Activated naive CD8-positive, alpha-beta T cell treated with anti-CD3 and anti-CD28 coated beads, Interleukin-2, amount 50 U/mL, for 24 hours (primary cell): ENCODE results near the gene SLC25A51.

ENCODE experiments used
- ATAC-seq: fragments of 150-1000 bp; cut with Tn5 transposase; one replicate; pipeline ENCODE4 v1.10.0; 2021
- DNase-seq: peaks from one replicate; pipeline ENCODE4 v3.0.0; 2021
- H3K27ac Mint-ChIP-seq: one replicate; pipeline ENCODE4 v1.8.0; 2021; ENCODE audit warnings: mild to moderate bottlenecking, mixed read lengths
- H3K27me3 Mint-ChIP-seq: one replicate; pipeline ENCODE4 v1.8.0; 2021; ENCODE audit warnings: mixed read lengths
- H3K36me3 Mint-ChIP-seq: one replicate; pipeline ENCODE4 v1.8.0; 2021; ENCODE audit warnings: low read depth, mixed read lengths
- H3K4me1 Mint-ChIP-seq: one replicate; pipeline ENCODE4 v1.8.0; 2021; ENCODE audit warnings: mixed read lengths
- H3K4me3 Mint-ChIP-seq: one replicate; pipeline ENCODE4 v1.8.0; 2021; ENCODE audit warnings: mild to moderate bottlenecking, moderate library complexity, mixed read lengths
- H3K9me3 Mint-ChIP-seq: one replicate; pipeline ENCODE4 v1.8.0; 2021; ENCODE audit warnings: mixed read lengths

Gene SLC25A51

DNA sequence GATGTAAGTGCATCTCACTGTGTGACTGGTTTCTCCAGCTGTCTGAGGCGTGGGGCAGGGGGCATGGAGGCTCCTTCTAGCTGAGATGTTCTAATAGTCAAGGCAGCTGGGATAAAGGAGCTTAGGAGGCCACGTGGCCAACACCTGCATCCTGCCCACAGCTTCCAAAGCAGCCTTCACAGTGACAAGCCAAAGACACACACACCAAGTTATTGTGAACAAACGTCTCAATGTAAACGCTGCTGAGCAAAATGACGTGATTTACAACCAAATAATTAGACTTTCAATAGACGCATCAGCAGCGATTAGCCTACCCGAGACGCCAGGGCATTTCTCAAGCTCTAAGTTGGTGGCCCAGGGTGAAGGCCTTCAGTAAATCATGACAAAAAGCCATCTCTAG is 23.2 kb upstream of the SLC25A51 start:
- Mint-ChIP-seq H3K36me3 (no peaks in the 10 kb centered on the region), H3K27ac (no peak overlapping the region), H3K9me3 (no peaks in the 10 kb centered on the region), H3K27me3 (no peaks in the 10 kb centered on the region), H3K4me3 (no peak overlapping the region), H3K4me1 (no peaks in the 10 kb centered on the region)
- ATAC-seq: no peak
- no peak for DNase-seq

DNA sequence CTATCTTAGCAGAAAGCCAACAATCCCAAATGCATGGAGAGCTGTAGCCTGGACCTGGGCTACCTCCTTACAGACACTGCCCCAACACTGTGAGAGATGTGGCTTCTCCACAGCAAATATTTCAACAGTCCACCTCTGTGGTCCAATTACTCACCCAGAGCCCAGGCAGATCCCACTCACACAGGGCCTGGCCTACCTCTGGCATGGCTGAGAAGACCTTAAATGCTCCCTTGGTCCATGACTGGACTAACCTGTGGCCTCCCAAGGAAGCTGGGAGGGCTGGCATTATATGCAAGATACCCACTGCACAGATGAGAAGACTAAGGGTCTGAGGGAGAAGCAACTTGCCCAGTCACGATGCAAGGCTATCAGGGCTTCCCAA is 22.8 kb upstream of the SLC25A51 start:
- ATAC-seq: no peak
- no peaks in the 10 kb centered on the region for H3K9me3 Mint-ChIP-seq
- H3K27ac Mint-ChIP-seq: no peak overlapping the region
- no peak for DNase-seq
- no peaks in the 10 kb centered on the region for H3K36me3 Mint-ChIP-seq
- no peaks in the 10 kb centered on the region for H3K4me1 Mint-ChIP-seq
- H3K27me3 Mint-ChIP-seq: no peaks in the 10 kb centered on the region
- no peak overlapping the region for H3K4me3 Mint-ChIP-seq

DNA sequence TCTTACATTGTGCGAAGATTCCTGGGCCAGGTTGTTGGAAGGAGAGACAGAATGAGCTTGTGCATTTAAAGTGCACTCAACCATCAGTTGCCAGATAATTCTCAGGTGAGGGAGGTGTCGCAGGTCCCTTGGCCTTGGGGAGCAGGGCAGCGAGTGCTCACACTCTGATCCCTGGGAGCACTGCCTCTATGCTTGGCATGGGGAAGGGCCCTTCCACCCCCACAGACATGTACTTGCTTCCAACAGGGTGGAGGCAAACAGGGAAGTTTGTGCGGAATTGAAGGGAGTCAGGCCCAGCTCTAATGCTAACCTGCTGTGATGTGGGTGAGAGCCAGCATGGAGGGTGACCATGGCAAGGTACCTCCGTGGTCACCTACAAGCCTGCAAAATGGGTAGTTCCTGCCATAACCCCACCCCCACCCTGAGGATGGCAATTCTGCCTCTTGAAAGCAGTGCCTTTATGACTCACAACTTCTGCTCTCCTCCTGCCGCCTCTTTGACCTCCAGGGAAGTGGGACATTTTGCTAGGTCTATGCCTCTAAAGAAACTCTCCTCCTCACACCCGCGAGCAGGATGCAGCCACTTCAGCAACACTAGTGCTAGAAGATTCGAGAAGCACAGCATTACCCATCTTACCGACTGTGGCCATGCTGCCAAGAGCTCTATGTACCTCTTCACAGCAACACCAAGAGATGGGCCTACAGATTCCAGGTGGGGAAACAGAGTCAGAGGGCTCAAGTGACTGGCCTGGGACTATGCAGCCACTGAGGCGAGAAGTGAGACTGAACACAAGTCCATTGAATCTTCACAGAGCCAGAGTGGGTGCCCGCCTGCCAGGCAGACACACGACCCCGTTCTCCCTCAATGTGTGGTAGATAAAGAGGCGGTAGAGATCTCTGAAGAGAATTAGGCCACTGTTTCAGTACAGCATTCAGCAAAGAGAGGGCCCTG is 22.1 kb upstream of the SLC25A51 start:
- ATAC-seq (no peak), DNase-seq (no peak)
- no peaks in the 10 kb centered on the region for H3K4me1 Mint-ChIP-seq
- H3K4me3 Mint-ChIP-seq: no peak overlapping the region
- no peaks in the 10 kb centered on the region for H3K36me3 Mint-ChIP-seq
- H3K9me3 Mint-ChIP-seq: no peaks in the 10 kb centered on the region
- no peak overlapping the region for H3K27ac Mint-ChIP-seq
- H3K27me3 Mint-ChIP-seq: no peaks in the 10 kb centered on the region

DNA sequence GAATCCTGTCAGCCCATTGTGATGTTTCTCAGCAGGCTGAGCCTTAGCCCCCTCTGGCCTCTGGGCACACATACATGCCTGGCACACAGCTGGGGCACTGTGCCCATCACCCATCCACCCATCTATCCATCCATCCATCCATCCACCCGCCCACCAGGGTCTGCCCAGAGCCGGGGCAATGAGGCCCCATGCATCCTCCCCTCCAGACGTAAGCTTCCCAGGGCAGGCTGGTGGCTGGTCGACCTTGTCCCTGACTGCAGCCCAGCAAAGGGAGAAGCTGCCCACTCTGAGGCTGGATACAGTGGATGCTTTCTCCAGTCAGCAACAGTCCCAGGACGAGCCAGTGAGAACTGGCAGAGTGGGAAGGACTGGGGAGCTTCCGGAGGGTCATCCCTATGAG is 21.1 kb upstream of the SLC25A51 start:
- Mint-ChIP-seq H3K9me3 (no peaks in the 10 kb centered on the region), H3K36me3 (no peaks in the 10 kb centered on the region), H3K27ac (no peak overlapping the region), H3K4me1 (no peaks in the 10 kb centered on the region), H3K4me3 (no peak overlapping the region), H3K27me3 (no peaks in the 10 kb centered on the region)
- ATAC-seq (no peak), DNase-seq (no peak)

DNA sequence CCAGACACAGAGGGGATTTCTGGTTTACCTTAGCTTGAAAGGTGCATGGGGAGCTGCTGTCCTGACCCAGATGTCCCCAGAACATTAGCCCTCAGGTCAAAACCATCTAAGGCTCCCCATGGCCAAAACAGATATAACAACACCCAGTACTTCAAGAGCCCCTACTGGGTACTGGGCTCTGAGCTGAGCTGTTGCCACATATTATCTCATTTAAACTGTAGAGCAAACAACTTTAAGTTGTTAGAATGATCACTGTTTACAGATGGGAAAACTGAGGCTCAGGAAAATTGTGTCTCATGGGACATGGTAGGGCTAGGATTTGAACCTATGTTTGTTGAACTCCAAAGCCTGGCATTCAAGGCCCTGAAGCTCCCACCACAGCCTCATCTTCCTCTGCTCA is 20.6 kb upstream of the SLC25A51 start:
- DNase-seq: no peak
- no peak overlapping the region for H3K27ac Mint-ChIP-seq
- no peak overlapping the region for H3K4me3 Mint-ChIP-seq
- no peaks in the 10 kb centered on the region for H3K9me3 Mint-ChIP-seq
- no peaks in the 10 kb centered on the region for H3K27me3 Mint-ChIP-seq
- H3K36me3 Mint-ChIP-seq: no peaks in the 10 kb centered on the region
- ATAC-seq: no peak
- no peaks in the 10 kb centered on the region for H3K4me1 Mint-ChIP-seq

DNA sequence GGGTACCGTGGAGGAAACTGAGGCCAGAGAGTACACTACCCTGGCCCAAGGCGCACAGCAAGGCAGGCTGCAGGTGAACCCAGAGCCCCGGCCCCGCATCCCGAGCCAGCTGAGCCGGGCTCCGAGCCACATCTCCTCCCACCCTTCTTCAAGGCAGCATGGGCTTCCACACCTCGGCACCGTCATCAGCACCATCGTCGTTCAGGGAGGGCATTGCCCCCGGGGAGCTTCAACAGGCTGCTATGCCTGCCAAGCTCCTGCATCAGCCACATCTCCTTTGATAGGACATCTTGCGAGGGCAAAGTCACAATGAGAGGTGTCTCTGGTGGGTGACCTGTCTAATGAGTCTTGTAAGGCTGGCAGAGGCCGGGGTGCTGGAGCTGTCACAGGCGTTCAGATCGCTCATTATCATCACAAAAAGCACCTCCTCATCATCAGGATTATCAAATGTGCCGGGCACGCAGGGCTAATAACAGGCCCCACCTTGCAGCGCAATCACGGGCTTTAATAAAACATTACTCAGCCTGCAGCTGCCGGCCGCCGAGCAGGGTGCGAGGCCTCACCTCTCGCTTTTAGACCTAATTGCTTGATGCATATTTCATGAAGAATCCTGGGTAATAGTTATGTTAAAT is 20.0 kb upstream of the SLC25A51 start:
- no peaks in the 10 kb centered on the region for H3K4me1 Mint-ChIP-seq
- DNase-seq (no peak), ATAC-seq (no peak)
- no peaks in the 10 kb centered on the region for H3K36me3 Mint-ChIP-seq
- H3K27me3 Mint-ChIP-seq: no peaks in the 10 kb centered on the region
- no peaks in the 10 kb centered on the region for H3K9me3 Mint-ChIP-seq
- no peak overlapping the region for H3K27ac Mint-ChIP-seq
- H3K4me3 Mint-ChIP-seq: no peak overlapping the region

DNA sequence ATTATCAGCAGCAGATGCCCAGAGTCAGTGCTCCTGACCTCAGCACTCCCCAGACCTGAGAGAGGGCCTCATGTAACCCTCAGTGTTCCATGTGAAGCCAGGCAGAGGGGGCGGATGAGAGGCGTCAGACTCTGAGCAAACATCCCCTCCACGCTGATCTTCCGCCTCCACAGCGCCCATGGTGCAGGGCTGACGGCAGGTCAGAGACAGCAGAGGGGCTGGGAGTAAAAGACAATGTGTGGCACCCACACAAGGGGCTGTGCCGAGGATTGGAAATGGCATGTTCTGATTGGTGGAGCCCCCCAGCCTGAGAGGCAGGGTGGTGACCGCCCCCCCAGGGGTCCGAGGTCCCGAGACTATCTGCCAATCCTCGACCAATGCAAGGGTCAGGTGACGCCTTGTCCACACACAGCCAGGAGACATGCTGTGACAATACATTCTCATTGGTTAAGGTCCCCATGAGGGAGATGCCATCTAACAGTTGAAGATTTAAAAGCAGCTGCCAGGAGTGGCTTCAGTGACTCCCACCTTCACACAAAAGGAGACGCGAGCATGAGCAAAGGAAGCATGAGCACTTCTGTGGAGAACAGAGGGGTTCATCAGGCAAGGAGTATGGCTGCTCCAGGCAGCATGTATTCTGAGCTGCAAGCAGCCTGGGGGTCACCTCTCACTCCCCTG is 19.3 kb upstream of the SLC25A51 start:
- Mint-ChIP-seq H3K27ac (no peak overlapping the region), H3K27me3 (no peaks in the 10 kb centered on the region), H3K4me3 (no peak overlapping the region), H3K4me1 (no peaks in the 10 kb centered on the region), H3K9me3 (no peaks in the 10 kb centered on the region), H3K36me3 (no peaks in the 10 kb centered on the region)
- DNase-seq (no peak), ATAC-seq (no peak)

DNA sequence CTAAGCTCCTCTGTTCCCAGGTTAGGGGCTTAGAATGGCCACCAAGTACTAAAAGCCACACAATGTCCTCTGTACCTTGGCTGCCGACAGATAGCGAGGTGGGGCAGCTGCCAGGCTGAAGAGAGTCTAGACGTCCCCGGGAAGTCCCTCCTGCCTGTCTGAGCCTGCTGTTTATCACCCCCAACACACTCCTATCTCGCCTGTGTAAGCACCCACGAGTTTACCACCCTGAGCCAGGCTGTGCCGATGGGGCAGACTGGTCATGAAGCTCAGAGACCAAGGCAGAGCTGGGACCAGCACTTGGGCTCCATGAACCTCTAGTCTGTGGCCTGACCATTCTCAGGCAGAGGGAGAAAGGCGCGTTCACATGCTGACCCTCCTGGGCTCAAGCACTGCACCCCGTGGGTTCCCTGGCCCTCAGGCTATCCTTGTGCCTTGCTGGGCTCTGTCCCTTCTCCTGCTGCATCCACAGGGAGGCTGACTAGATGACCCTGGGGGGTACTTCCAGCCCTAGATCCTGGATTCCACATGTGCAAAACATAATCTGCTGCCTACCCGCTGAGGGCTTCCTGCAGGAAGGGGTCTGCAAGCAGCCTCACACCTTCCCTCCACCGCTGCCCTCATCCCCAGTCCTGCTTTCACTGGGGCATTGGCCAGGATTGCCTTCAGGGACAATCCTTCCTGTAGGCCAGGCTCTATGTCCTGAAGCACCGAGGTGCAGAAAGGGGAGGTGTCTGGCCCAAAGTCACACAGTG is 18.6 kb upstream of the SLC25A51 start:
- Mint-ChIP-seq H3K27me3 (no peaks in the 10 kb centered on the region), H3K36me3 (no peaks in the 10 kb centered on the region), H3K27ac (no peak overlapping the region), H3K4me1 (no peaks in the 10 kb centered on the region), H3K9me3 (no peaks in the 10 kb centered on the region), H3K4me3 (no peak overlapping the region)
- ATAC-seq (no peak), DNase-seq (no peak)

DNA sequence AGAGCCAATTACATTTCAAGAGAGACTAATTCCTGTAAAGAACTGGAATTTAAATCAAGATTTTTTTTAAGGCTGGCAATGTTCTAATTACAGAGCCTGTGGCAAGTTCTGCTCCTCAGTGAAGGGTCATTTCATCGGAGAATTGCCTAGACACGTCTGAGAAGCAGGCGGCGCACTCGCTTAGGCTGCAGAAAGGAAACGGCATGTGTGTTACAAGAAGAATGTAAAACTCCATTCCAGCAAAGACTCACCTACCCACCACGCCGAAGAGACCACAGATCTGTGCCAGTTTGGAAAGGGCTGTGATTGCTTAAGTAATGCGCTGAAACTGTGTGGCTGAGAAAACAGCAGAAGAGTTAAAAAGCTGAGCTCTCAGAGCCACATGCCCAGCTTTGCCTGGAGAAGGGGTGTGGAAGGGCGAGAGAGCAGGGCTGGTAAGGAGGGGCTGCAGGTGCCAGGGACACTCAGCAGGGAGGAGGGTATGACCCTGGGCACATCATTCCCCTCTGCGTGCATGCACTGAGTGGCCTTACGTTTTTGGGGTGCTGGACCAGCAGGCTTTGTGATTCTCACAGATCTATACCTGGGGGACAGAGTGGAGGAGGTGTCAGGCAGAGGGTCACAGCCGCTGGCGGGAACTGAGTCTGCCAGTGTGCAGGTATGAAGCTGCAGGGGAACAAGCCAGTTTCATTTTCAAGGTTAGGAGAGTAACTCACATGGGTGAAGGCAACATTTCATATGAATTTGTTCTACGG is 17.8 kb upstream of the SLC25A51 start:
- no peak for DNase-seq
- Mint-ChIP-seq H3K9me3 (no peaks in the 10 kb centered on the region), H3K36me3 (no peaks in the 10 kb centered on the region), H3K4me3 (no peak overlapping the region), H3K27me3 (no peaks in the 10 kb centered on the region), H3K27ac (no peak overlapping the region), H3K4me1 (no peaks in the 10 kb centered on the region)
- no peak for ATAC-seq

DNA sequence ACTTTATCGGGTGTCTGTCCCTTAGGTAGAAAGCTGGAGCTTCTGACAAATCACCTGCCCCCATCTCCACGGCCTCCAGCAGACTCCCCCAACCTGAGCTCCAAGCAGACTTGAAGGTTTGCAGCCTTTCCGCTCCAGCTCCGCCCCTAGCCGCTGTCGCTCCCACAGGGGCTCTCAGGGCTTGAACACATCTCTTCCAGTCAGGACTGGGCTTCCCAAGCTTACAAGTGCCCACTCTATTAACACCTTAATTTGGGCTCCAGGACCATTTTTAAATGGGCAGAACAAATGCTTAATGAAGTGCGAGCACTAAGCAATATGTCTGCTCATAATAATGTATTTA is 17.2 kb upstream of the SLC25A51 start:
- no peak for DNase-seq
- Mint-ChIP-seq H3K4me3 (no peak overlapping the region), H3K9me3 (no peaks in the 10 kb centered on the region), H3K27ac (no peak overlapping the region), H3K4me1 (no peaks in the 10 kb centered on the region), H3K27me3 (no peaks in the 10 kb centered on the region), H3K36me3 (no peaks in the 10 kb centered on the region)
- no peak for ATAC-seq

DNA sequence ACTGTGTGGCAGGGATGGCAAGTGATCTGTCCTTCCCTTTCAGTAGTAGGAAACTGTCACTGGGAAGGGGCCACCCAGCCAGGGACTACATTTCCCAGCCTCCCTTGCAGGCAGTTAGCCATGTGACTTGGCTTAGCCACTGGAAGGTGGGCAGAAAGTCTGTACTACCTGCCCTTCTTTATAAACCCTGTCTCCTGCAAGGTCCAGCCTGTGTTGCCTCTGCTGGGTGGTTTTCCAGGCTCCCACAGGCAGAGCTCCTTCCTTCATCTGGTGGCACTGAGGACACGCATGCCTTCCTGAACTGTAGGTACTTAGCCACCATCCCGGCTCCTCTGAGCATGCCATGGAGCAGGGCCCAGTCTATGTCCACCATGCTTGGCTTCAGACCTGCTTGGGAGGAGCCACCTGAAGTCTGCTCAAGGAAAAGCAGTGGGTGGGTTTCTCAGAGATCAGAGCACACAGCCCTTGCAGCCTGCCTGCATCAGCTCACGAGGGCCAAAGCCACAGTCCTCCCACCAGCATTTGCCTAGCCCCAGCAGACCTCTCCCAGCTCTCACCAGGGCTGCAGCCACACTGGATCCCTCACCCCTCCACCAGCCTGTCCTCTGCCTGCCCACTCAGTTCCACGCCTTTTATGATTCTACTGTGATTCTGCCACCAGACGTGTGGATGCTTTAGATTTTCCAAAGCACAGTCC is 16.7 kb upstream of the SLC25A51 start:
- no peaks in the 10 kb centered on the region for H3K9me3 Mint-ChIP-seq
- DNase-seq (peak; percentile 10), ATAC-seq (no peak)
- no peaks in the 10 kb centered on the region for H3K4me1 Mint-ChIP-seq
- no peaks in the 10 kb centered on the region for H3K36me3 Mint-ChIP-seq
- no peak overlapping the region for H3K27ac Mint-ChIP-seq
- H3K4me3 Mint-ChIP-seq: no peak overlapping the region
- no peaks in the 10 kb centered on the region for H3K27me3 Mint-ChIP-seq

DNA sequence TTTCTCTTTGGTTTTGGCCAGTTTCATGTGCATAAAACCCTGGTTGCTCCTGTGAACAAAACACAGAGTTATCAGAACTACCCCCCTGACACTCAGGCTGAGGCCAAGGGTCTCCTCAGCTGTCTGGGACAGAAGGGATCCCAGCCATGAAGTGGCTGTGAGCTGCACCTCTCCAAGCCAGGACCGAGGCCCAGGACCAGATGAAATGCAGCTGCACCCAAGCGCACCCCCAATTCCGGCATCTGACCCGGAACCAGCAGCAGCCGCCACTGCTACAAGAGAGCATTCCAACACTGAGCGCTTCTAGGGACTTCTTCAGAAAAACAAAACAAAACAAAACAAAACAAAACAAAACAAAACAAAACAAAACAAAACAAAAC is 16.0 kb upstream of the SLC25A51 start:
- H3K4me3 Mint-ChIP-seq: no peak overlapping the region
- H3K27me3 Mint-ChIP-seq: no peaks in the 10 kb centered on the region
- ATAC-seq (no peak), DNase-seq (no peak)
- no peaks in the 10 kb centered on the region for H3K4me1 Mint-ChIP-seq
- no peaks in the 10 kb centered on the region for H3K36me3 Mint-ChIP-seq
- H3K27ac Mint-ChIP-seq: no peak overlapping the region
- no peaks in the 10 kb centered on the region for H3K9me3 Mint-ChIP-seq

DNA sequence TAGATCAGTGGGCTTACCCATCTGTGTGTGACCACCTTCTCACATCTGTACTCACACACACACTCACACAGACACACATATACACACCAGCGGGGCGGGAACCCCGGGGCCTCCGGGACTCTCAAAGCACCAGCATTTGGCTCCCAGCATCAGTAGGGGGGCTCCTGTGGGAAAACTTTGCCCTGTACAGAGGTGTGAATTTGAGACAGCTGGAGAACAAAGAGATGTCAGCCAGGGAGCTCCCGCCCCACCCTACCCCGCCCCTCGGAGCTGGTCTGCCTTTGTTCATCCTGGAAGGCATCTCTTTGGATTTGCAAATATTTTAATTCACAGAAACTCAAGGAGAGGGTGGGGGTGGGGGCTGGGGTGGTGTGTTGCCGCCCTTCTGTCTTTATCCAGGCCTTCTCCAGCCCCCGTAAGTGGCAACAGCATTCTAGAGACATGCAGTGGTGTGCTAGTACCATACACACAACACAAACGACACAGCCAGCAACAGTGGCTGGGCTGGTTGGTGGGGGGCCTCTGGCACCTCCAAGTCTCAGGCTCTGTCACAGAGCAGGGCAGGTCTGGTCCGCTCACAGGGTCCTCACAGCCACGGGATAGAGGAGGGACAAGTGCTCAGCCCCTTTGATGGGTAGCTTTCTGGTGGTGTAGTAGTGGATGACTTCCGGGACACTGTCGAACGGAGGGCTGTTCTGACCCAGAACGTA is 15.5 kb upstream of the SLC25A51 start:
- Mint-ChIP-seq H3K27ac (no peak overlapping the region), H3K4me1 (no peaks in the 10 kb centered on the region)
- no peak for ATAC-seq

More for the DNA sequence above, 15.5 kb upstream of the SLC25A51 start:
- no peaks in the 10 kb centered on the region for H3K27me3 Mint-ChIP-seq
- H3K4me3 Mint-ChIP-seq: no peak overlapping the region
- no peak for DNase-seq
- no peaks in the 10 kb centered on the region for H3K36me3 Mint-ChIP-seq
- H3K9me3 Mint-ChIP-seq: no peaks in the 10 kb centered on the region
